Aorta (tissue), 5 donors: ENCODE measurements around the gene FOXO6. TPM values are rescaled to one million over a fixed set of nuclear protein-coding genes. Genes with fewer than 3 reads are reported as not detected.

Experiments used
- ATAC-seq: fragments of 200-7000 bp; cut with Tn5 transposase; one replicate; pipeline ENCODE4 v1.9.1; 2022; ENCODE audit warnings: moderate library complexity; ENCODE audit not compliant: low FRiP score
- DNase-seq, 2 donors: peaks; one replicate each; pipeline ENCODE4 v3.0.0-alpha.2; 2020
- H3K27ac ChIP-seq, 2 donors: one replicate each; pipeline ENCODE4 v1.5.1; 2013; ENCODE audit warnings: low read length in 2 of 2, mild to moderate bottlenecking in 2 of 2, moderate library complexity in 2 of 2, control low read depth in 1 of 2, inconsistent platforms in 1 of 2, low read depth in 1 of 2
- H3K27me3 ChIP-seq, 2 donors: one replicate each; pipeline ENCODE4 v1.6.1; 2013; ENCODE audit warnings: control low read depth in 1 of 2, low read length in 1 of 2, mild to moderate bottlenecking in 1 of 2, moderate library complexity in 1 of 2; ENCODE audit not compliant: insufficient read depth in 2 of 2, control insufficient read depth in 1 of 2
- H3K36me3 ChIP-seq, 2 donors: one replicate each; pipeline ENCODE4 v1.6.1; 2013; ENCODE audit warnings: control low read depth in 1 of 2, low read length in 1 of 2, mild to moderate bottlenecking in 1 of 2; ENCODE audit not compliant: insufficient read depth in 2 of 2, control insufficient read depth in 1 of 2
- H3K4me1 ChIP-seq, 2 donors: one replicate each; pipeline ENCODE4 v1.6.1; 2013; ENCODE audit warnings: low read length in 2 of 2, control low read depth in 1 of 2, mild to moderate bottlenecking in 1 of 2, moderate library complexity in 1 of 2; ENCODE audit not compliant: insufficient read depth in 2 of 2, control insufficient read depth in 1 of 2
- H3K4me3 ChIP-seq, 2 donors: one replicate each; pipeline ENCODE4 v1.5.1; 2013; ENCODE audit warnings: low read length in 2 of 2, control low read depth in 1 of 2, mild to moderate bottlenecking in 1 of 2
- H3K9me3 ChIP-seq: one replicate; pipeline ENCODE4 v1.6.1; 2013; ENCODE audit warnings: mild to moderate bottlenecking, low read length; ENCODE audit not compliant: control insufficient read depth
- WGBS, 2 donors: extraction: QIAGEN DNeasy Blood & Tissue Kit; methylation state at CpG; one replicate each; pipeline ENCODE4 v1.1.7; 2013; 5-methylcytosine and 5-hydroxymethylcytosine counted together
- intact Hi-C, 2 donors: fragments of 100-400 bp; cut with DNase I; formaldehyde crosslinking; loops; one replicate each; pipeline versions ENCODE4 v1.14.2 to v1.15.0; 2022
- polyA plus RNA-seq, 2 donors: library from polyadenylated mRNA; stranded (reverse); fragments of 200-250 nt; gene quantifications; one replicate each; pipeline ENCODE4 v1.2.3, GENCODE V29; 2013
- total RNA-seq, 2 donors: library from RNA; stranded (reverse); fragmentation: NEBNext Ultra II Directional; extraction: Animal tissue kit (Norgen Biotek cat#: 25700); gene quantifications; one replicate each; pipeline ENCODE4 v1.2.1, GENCODE V29; 2021
- donor health status: healthy with polysubstance abuse.
- donor health status: Bipolar disorder and iron deficiency.
- donor health status: DM: no; HTN: no; CAD: no.
- donor health status: DM: no; HTN: no; CAD: no.
- donor health status: DM: yes; HTN: yes; CAD: no.

Gene FOXO6
- total and polyA plus RNA-seq, 4 donors: 0.13 to 3.3 (median 0.91) TPM

GRCh38 chr1:41319106-41319755 is 42.0 kb upstream of the FOXO6 start:
- no peak for DNase-seq
- WGBS, 2 donors: 46 to 51% methylated on average over 2 of the region's 2 CpGs
- no peaks in the 10 kb centered on the region for H3K9me3 ChIP-seq
- H3K27me3 ChIP-seq: no peaks in the 10 kb centered on the region
- H3K4me1 ChIP-seq: no peaks in the 10 kb centered on the region
- no peak for ATAC-seq
- H3K27ac ChIP-seq: peak overlapping the region in 1 of 2 donors; percentile 33
- intact Hi-C loops: loop anchor here in 1 of 2 donors (5.0 kb wide), 1 partner anchor 38 kb away; no protein-coding TSS in a partner anchor
- H3K4me3 ChIP-seq: no peak overlapping the region
- H3K36me3 ChIP-seq: no peaks in the 10 kb centered on the region

- no peaks in the 10 kb centered on the region for H3K9me3 ChIP-seq
- H3K4me3 ChIP-seq: no peak overlapping the region
- DNase-seq: peak; percentile 76 to 85
- no peaks in the 10 kb centered on the region for H3K36me3 ChIP-seq
- intact Hi-C loops: loop anchor here in 1 of 2 donors (5.0 kb wide), 1 partner anchor 37 kb away; no protein-coding TSS in a partner anchor
- no peaks in the 10 kb centered on the region for H3K4me1 ChIP-seq
- H3K27ac ChIP-seq: peak overlapping the region in 1 of 2 donors; percentile 33
- 21 to 31% methylated on average over 12 of the region's 12 CpGs for WGBS, 2 donors
- ATAC-seq: peak; percentile 80
- H3K27me3 ChIP-seq: no peaks in the 10 kb centered on the region
Measured at GRCh38 chr1:41319807-41320711, 41.2 kb upstream of the FOXO6 start.

DNA sequence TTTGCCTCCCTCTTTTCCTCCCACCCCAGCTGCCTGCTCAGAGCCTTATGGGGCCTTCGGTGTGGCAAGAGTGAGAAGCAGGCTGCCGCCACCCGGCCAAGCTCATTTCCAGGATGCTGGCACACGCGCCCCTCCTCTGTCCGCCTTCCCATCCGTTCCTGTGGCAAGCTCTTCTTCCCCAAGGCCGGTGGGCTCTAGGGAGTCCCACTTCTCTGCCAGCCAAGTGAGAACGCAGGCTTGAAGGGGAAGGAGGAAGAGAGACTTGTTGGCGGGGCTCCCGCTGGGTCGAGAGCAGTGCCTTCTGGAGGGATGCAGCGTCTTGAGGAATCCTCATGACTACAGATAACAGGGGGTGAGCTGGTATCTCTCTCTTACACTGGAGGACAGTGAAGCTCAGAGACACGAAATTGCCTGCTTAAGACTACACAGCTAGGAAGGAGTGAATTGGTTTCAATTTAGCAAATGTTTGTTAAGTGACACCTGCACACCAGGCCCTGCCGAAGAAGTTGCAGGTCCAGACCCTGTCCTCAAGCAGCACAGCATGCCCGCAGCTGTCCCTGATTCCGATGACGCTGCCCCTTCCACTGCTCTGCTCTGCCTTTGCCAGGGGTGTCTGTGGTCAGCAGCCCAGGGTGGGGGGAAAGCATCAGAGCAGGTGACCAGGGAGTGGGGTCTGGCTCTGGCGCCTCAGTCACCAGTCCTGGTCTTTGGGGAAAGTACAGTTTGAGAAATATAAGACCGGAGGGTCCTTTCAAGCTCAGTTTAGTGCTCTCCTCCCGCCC is 40.1 kb upstream of the FOXO6 start:
- Histone ChIP-seq H3K36me3 (no peaks in the 10 kb centered on the region), H3K27me3 (no peaks in the 10 kb centered on the region), H3K9me3 (no peaks in the 10 kb centered on the region), H3K27ac (no peak overlapping the region), H3K4me1 (no peaks in the 10 kb centered on the region), H3K4me3 (no peak overlapping the region)
- ATAC-seq (no peak), DNase-seq (no peak)
- WGBS, 2 donors: 72 to 78% methylated on average over 21 of the region's 21 CpGs
- intact Hi-C loops: no loop called here

- intact Hi-C loops: no loop called here
- Histone ChIP-seq H3K36me3 (no peaks in the 10 kb centered on the region), H3K9me3 (no peaks in the 10 kb centered on the region), H3K4me1 (no peaks in the 10 kb centered on the region), H3K4me3 (no peak overlapping the region), H3K27me3 (no peaks in the 10 kb centered on the region), H3K27ac (no peak overlapping the region)
- DNase-seq (no peak), ATAC-seq (no peak)
- WGBS, 2 donors: 95 to 97% methylated on average over 8 of the region's 8 CpGs
Measured at GRCh38 chr1:41322101-41322661, 39.1 kb upstream of the FOXO6 start.

- Histone ChIP-seq H3K36me3 (no peaks in the 10 kb centered on the region), H3K27me3 (no peaks in the 10 kb centered on the region), H3K27ac (no peak overlapping the region), H3K4me3 (no peak overlapping the region), H3K4me1 (no peaks in the 10 kb centered on the region), H3K9me3 (no peaks in the 10 kb centered on the region)
- DNase-seq (no peak), ATAC-seq (no peak)
- 89 to 90% methylated on average over 7 of the region's 7 CpGs for WGBS, 2 donors
- intact Hi-C loops: no loop called here
Measured at GRCh38 chr1:41322835-41323234, 38.4 kb upstream of the FOXO6 start.

- intact Hi-C loops: no loop called here
- DNase-seq (no peak), ATAC-seq (no peak)
- no peaks in the 10 kb centered on the region for H3K27me3 ChIP-seq
- no peak overlapping the region for H3K4me3 ChIP-seq
- no peaks in the 10 kb centered on the region for H3K4me1 ChIP-seq
- WGBS, 2 donors: 88 to 91% methylated on average over 5 of the region's 5 CpGs
- no peaks in the 10 kb centered on the region for H3K9me3 ChIP-seq
- no peak overlapping the region for H3K27ac ChIP-seq
- H3K36me3 ChIP-seq: no peaks in the 10 kb centered on the region
Measured at GRCh38 chr1:41323243-41323642, 38.0 kb upstream of the FOXO6 start.

GRCh38 chr1:41325801-41326200 is 35.4 kb upstream of the FOXO6 start:
- Histone ChIP-seq H3K4me1 (no peaks in the 10 kb centered on the region), H3K36me3 (no peaks in the 10 kb centered on the region), H3K27ac (no peak overlapping the region), H3K27me3 (no peaks in the 10 kb centered on the region), H3K4me3 (no peak overlapping the region), H3K9me3 (no peaks in the 10 kb centered on the region)
- intact Hi-C loops: no loop called here
- no peak for ATAC-seq
- DNase-seq: no peak
- 88 to 93% methylated on average over 6 of the region's 6 CpGs for WGBS, 2 donors

GRCh38 chr1:41327383-41327999 is 33.7 kb upstream of the FOXO6 start:
- no peak overlapping the region for H3K4me3 ChIP-seq
- ATAC-seq (no peak), DNase-seq (no peak)
- intact Hi-C loops: no loop called here
- H3K36me3 ChIP-seq: no peaks in the 10 kb centered on the region
- no peaks in the 10 kb centered on the region for H3K9me3 ChIP-seq
- no peaks in the 10 kb centered on the region for H3K4me1 ChIP-seq
- no peak overlapping the region for H3K27ac ChIP-seq
- no peaks in the 10 kb centered on the region for H3K27me3 ChIP-seq
- WGBS, 2 donors: 87 to 91% methylated on average over 6 of the region's 6 CpGs
